HG02763 (cell line): ENCODE measurements around the gene C1QTNF3.
"Not testable (repeated sequence)": the region's sequence is repeated elsewhere in the genome, so short reads cannot be mapped to it uniquely, and the experiment has no call there.

Experiments used
- ATAC-seq: cut with Tn5 transposase; IDR thresholded peaks from one replicate; pipeline ENCODE4 v1.9.1; 2021; ENCODE audit warnings: mild to moderate bottlenecking, moderate library complexity; ENCODE audit not compliant: unreplicated experiment

Gene C1QTNF3

DNA sequence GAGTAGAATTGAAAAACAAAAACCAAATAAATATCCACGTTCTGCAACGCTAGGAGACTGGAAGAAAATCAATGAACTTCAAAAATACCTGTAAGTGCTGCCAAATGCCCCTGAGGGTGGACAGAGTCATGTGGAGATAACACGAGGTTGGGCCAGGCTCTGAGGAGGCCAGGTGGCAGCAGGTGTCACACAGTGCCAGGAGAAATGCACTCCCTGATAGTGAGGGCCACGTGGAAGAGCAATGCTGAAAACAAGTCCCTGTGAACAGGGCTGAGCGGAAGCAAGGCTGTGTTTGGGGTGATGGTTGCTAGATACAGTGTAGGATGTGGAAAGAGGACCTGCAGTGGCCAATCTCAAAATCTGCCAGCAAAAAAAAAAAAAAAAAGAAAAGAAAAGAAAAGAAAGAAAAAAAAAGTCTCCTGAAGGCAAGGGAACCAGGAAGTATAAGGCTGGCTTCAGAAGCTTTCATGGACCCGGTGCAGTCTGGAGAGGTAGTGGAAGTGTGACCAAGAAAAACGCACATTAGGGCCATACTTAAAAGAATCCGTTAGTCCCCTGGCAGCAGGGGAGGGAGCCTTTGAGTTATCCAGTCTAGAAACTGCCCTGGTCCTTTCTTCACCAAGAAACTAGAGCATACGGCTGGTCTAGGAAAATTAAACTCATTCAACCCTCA is 16.8 kb downstream of the C1QTNF3 start:
- no peak for ATAC-seq

DNA sequence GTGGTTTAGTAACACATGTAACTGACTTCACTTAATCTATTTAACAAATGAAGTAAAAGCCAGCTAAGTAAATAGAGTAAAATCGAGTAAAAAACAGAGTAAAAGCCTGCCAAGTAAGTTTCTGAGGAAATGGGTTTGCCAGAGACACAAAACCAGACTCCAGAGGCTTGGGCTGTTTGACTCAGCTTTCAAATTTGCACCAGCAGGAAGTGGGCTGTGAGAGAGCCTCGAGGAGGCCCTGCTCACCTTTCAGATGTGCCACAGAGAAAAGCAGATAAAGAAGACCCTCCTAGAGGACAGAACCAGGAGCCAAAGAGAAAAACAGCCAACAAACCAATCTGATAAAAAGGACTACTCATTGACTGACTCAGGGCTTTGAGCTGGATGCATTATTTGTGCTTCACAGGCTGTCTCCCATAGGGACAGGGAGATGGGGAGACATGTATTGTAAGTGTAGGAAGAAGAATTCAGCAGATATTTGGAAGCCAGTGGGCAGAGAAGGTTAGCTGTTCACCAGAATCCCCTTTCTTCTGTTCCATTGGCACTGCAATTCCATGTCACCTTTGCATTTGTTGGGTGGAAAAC is 20.8 kb downstream of the C1QTNF3 start:
- peak; percentile 74 for ATAC-seq

DNA sequence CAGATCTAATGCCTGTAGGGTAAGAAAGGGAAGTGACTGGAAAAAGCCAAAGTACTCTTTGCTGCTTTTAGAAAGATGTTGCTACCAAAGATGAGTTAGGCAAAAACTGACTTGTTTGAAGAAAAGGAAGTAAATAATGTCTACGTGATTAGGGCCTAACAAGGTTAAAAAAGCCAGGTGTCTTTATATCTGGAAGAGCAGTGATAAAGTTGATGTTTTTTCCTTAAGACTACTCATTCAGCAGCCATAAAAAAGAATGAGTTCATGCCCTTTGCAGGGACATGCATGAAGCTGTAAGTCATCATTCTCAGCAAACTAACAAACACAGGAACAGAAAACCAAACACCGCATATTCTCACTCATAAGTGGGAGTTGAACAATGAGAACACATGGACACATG is 21.7 kb downstream of the C1QTNF3 start:
- ATAC-seq, result no peak

DNA sequence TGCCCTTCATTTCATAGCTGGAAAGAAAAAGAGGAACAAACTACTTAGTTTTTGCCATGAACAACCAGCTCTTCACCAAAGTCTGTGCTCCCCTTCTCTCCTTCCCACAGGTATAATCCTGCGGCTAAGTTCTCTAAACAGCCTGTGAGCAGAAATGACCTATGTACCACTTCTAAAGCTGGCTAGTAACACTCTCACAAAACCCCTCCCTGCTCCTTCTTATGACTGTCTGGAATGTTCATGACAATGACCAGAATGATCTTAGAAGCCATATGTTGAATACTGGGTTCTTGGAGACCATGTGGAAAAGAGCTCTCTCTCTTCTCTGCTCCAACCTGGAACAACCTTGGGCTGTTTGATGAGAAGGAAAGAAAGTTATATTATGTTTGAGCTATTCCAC is 22.3 kb downstream of the C1QTNF3 start:
- ATAC-seq, result no peak

DNA sequence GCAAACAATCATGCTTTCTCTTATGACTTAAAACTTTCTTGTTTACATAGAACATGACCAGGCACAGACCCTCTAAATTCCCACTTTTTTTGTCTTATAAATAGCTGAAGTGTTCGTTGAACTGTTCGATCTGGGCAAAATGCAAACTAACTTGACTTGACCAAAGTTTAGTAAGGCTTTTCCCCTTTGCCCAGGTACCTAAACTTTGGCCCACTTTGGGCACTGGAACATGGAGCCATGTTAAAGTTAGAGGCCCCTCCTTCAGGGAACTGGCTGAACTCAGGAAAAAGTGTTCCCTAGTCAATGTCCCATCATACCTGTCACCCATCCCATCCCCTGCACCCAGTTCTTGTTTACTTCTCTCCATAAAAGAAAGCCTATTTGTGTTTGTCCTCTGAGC is 25.8 kb downstream of the C1QTNF3 start:
- ATAC-seq, result no peak

DNA sequence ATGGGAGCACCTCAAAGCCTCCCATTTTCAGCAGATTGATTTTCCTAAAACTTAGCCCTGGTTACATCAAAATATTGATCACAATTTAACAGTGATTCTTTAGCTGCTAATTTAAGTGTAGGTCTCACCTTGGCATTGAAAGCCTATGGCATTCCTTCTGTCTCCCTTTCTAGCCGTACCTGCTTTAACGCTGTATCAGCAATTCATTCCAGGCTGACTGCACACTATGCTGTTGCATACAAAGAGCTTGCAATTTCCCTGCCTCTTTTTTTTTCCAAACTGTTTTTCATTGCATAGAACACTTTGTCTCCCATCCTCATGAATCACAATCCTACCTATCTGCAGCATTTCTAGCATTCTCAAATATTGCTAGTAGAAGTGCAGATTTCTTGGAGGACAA is 26.3 kb downstream of the C1QTNF3 start:
- ATAC-seq, result no peak

DNA sequence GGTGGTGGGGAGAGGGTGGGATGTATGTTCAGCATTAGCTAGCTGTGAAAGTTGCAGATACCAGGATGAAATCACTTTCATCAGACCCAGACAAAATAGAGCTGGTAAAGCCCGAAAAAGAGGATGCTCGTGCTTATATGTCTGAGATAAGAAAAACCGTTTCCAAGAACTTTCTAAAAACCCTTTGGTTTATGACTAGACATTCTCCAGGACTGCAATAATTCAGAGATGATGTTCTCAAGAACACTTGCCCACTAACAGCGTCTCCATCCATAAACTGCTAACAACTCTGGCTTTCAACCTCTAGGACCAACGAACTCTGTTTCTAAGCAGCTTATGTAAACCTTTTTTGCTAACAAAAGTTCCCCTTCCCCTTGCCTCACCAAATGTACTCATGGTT is 26.8 kb downstream of the C1QTNF3 start:
- no peak for ATAC-seq

DNA sequence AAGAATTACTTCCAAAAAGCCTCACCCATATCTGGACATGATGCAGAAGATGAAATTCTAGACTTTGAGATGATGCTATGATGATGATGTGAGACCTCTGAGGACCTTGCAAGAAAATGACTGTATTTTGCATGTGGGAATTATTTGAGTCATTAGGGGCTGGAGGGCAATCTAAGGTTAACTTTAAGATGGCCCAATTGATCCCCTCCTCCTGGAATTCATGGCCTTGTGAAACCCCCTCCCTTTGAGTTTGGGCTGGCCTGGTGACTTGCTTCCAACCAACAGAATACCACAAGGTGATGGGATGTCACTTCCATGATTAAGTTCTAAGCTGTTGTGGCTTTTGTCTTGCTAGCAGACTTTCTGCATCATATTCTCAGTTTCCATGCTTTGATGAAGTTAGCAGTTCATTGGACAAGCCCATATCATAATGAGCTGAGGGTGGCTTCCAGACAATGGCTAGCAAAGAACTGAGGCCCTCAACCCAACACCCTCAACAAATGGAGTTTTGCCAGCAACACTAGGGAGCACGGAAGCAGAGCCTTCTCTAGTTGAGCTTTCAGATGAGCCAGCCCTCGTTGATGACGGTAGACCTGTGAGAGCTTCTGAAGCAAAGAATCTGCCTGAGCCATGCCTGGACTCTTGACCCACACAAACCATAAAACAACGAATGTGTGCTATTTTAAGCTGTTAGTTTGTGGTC is 27.7 kb downstream of the C1QTNF3 start:
- ATAC-seq, result no peak

DNA sequence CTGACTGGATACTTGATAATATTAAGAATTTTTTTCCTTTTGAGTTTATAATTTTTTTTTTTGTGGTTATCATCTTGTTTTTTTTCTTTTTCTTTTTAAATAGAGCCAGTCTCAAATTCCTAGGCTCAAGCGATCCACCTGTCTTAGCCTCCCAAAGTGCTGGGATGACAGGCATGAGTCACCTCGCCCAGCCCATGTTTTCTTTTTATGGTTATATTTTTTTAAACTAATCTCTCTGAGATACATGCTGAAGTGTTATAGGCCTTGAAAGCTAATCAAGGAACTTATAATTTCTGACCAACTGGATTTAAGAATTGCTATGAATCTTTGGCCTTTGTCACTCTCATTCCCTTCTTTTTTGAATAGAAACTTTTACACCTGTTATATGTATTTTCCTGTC is 28.4 kb downstream of the C1QTNF3 start:
- ATAC-seq, result no peak

DNA sequence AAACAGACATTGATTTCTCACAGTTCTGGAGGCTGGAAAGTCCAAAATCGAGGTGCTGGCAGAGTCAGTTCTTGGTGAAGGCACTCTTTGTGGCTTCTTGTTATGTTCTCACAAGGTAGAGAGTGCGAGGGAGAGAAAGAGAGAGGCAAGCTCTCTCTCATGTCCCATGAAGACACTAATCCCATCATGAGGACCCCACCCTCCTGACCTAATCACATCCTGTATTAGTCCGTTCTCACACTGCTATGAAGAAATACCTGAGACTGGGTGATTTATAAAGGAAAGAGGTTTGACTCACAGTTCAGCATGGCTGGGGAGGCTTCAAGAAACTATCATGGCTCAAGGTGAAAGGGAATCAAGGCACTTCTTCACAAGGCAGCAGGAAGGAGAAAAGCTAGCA is 29.5 kb downstream of the C1QTNF3 start:
- ATAC-seq, result no peak

DNA sequence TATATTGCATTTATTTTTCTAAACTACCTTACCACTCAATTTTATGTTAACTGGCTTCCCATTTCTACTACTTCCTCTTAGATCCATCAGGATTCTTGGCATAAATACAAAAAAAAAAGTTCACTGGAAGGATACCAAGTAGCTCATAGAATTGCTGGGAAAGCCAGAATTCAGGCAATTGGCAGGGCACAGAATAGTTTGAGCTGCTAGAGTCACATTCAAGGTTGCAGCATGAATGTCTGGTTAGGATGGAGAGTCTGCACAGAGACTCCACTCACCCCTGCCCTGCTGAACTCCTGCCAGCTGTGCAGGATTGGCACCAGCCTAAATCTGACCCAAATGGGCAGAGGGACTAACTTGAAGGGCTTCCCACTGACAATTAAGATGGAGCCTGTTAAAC is 30.2 kb downstream of the C1QTNF3 start:
- no peak for ATAC-seq

DNA sequence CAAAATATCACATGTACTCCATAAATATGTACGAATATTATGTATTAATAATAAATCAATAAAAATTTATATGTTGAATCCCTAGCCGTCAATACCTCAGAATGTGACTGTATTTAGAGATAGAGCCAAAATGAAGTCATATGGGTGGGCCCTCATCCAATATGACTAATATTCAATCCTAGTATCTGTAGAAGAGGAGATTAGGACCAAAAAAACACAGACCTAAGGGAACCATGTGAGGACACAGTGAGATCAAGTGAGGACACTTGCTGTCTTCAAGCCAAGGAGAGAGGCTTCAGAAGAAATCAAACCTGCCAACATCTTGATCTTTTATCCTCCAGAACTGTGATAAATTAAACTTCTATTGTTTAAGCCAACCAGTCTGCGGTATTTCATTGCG is 31.5 kb downstream of the C1QTNF3 start:
- ATAC-seq, result no peak

DNA sequence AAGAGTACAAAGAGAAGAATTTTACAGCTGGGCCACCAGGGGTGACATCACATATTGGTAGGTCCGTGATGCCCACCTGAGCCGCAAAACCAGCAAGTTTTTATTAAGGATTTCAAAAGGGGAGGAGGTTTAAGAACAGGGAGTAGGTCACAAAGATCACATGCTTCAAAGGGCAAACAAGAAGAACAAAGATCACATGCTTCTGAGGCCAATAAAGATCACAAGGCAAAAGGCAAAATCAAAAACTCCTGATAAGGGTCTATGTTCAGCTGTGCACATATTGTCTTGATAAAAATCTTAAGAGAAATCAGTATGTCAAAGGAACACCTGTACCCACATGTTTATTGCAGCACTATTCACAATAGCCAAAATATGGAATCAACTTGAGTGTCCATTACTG is 32.9 kb downstream of the C1QTNF3 start:
- ATAC-seq, result not testable (repeated sequence)

DNA sequence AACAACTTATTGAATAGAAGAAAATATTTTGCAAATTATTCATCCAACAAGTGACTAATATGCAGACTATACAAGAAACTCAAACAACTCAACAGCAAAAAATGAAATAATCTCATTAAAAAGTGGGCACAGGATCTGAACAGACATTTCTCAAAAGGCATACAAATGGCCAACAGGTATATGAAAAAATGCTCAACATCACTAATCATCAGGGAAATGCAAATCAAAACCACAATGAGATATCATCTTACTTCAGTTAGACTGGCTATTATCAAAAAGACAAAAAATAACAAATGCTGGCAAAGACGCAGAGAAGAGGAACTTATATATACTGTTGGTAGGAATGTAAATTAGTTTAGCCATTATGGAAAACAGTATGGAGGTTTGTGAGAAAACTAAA is 33.4 kb downstream of the C1QTNF3 start:
- no peak for ATAC-seq

DNA sequence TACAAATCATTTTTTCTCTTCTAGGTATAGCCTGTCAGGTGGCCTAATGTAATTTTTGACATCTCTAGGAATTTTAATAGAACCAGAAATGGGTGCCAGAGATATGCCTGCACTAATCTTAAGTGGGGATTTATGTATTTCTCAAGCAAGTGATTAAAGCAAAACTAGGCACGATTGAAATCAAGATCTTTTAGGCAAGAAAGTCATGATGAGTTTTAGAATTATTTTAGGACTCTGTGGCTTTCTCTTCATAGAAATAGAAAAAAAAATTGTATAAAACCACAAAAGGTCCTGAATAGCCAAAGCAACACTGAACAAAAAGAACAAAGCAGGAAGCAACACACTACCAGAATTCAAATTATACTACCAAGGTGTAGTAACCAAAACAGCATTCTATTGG is 34.2 kb downstream of the C1QTNF3 start:
- no peak for ATAC-seq

DNA sequence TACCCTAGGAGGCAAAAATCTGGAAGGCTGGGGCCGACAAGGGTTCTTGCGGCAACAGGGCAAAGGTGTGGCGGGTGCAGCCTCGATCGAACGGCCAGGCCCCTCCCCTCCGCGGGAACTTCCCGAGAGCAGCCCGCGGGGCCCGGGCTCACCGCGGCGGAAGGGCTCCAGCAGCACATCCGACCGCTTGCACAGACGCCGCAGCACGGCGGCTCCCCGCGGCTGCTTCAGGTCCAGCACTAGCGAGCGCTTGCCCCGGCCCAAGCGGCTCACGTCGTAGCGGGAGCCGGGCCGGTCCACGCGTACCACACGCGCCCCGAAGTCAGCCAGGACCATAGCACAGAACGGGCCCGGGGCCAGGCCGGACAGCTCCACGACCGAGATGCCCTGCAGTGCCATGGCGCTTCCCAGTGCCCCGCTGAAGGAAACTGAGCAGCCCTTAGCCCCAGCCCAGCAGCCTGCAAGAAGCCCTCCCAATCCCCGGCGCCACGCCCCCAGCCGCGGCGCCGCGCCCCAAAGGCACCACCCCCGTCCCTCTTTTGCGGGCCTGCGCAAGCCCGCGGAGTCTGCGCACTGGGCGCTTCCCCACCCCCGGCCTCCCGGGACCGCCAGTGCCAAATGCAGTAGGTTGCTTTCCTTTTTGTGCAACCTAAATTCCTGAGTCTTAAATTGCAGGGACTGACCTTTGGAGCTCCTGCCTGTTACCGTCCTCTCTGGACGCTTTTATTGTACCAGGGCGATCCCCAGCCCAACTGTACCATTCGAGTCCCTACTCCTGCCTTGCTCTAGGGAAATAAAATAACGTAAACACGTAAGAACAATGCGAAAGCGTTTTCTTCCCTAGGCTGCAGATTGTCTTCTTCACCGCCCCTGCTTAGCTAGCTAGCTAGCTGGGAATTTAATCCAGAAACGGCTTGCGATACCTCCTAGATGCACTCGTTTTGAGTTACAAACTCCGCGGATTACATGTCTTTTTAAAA is 35.1 kb downstream of the C1QTNF3 start, which contains the start of gene AMACR:
TSS of gene AMACR (minus strand) at position 430 of the 980 bp plus-strand sequence. CDS start at position 399, 31 bp downstream.
- peak; percentile 94 for ATAC-seq

DNA sequence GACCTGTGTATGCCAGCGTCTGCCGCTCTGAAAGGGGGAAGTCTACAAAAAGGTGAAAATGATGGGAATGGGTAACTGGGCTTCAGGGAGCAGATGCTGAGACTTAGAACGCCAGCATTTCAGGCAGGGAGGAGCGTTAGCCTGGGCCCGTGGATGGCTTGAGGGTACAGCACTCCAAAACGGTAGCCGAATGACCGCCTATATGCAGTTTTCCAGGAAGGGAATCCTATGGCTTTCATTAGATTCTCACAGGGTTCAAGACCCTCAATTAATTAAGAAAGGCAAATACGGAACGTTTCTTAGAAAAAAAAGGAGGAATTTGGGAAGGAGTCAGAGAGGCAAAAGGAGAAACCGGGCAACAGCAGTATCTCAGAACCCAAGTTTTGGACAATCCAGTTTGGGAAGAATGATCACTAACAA is 35.8 kb downstream of the C1QTNF3 start:
- no peak for ATAC-seq

DNA sequence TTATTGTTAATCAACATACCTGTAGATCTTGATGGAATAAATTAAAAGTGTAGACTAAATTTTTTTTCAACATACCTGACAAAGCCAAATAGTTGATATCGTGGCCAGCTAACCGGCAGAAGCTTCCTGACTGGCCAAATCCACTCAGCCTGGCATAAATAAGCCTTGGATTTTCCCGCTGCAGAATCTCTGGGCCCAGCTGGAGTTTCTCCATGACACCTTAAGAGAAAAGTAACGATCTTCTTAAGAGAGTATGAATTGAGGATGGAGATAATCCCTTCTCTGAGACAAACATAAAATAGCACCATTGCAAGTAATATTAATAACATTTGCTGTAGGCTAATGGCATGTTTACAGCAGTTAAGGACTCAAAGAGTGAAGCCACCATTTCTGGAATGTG is 37.3 kb downstream of the C1QTNF3 start:
- no peak for ATAC-seq

DNA sequence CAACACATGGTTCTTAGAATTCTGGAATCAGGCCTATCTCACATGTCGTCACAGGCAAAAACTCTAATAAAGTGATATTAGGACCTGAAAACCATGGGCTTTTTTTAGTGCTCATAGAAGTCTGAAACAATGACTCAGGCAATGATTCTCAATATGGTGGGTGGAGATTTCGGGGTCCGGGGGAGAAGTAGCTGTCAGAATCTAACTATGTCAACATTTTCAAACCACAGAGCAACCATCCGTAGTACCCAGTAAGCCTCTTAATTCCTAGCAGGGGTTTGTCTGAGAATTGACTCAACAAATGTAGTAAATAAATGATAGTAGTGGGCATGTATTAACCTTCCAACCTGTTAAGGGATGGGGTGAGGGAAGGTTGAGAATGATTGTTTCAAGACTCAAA is 37.8 kb downstream of the C1QTNF3 start:
- no peak for ATAC-seq

DNA sequence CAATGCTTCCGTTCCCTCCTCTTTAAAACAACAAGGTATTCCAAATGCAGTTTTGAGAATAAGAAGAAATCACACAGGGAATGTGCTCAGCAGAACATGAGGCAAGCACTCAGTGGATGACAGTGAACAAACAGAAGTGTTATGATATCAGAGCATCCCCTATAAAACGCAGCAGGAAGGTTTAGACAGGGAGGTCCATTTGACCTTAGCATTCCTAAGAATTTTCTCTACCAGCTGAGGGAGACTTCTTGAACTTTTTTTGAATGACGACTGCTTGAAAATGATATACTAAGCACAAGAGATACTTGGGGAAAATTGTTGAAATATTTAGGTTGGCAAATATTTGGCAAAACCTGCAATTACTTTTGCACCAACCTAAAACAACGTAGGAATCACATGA is 39.1 kb downstream of the C1QTNF3 start:
- ATAC-seq, result no peak
